NCI-H345 (cell line): ENCODE measurements around the gene SPATA13.
"Not testable (repeated sequence)": the region's sequence is repeated elsewhere in the genome, so short reads cannot be mapped to it uniquely, and the experiment has no call there.

Source experiments
- DNase-seq: peaks from one replicate; lab custom pipeline; 2025; lab: John Stamatoyannopoulos, UW

The SPATA13 gene

GRCh38 chr13:24280720-24281119 lies 120.2 kb downstream of the SPATA13 start:
- DNase-seq = no peak

GRCh38 chr13:24281188-24282008 lies 120.9 kb downstream of the SPATA13 start:
- peak; percentile 59 for DNase-seq

- peak; percentile 65 for DNase-seq
Measured at GRCh38 chr13:24282256-24282655, 121.7 kb downstream of the SPATA13 start.

DNA sequence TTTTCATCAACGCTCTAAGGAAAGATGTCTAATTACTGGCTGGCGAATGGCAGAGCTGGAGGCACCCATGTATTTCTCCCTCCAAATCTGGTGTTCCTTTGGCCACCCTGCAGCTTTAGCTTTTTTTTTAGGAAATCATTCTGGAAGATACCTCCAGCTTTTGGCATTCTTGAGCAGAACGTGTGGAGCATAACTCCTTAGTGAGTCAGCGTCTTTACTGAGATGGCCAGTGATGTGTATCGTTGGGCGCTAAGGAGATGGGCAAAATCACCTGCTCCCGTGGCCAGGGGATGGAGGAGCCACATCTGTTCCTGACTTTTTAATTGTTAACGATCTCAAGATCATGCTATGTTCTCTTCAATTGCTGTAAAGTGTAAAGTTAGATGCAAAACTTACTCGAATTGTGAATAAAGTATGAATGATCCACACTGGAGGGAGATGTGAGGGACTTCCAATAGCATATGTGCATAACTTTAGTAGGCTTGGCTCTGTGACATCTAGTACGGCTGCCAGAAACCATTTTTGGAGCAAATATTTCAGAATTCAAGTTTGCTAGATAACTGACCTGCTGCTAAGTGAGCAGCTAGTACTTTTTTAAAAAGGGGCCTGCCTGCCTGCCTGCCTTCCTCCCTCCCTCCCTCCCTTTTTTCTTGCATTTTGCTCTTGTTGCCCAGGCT lies 124.5 kb downstream of the SPATA13 start:
- DNase-seq = no peak

DNA sequence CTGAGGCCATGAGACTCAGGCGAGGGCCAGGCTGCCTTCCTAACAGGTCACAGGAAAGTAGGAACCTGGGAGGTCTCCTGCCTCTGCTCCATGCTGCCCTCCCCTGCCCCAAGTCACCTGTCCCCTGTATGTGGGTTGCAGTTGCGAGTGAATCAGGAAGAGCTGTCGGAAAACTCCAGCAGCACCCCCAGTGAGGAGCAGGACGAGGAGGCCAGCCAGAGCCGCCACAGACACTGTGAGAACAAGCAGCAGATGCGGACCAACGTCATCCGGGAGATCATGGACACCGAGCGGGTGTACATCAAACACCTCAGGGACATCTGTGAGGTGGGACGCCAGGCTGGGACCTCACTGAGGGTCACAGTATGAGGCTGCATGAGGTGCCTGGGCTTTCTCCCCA lies 126.1 kb downstream of the SPATA13 start:
- DNase-seq = no peak

DNA sequence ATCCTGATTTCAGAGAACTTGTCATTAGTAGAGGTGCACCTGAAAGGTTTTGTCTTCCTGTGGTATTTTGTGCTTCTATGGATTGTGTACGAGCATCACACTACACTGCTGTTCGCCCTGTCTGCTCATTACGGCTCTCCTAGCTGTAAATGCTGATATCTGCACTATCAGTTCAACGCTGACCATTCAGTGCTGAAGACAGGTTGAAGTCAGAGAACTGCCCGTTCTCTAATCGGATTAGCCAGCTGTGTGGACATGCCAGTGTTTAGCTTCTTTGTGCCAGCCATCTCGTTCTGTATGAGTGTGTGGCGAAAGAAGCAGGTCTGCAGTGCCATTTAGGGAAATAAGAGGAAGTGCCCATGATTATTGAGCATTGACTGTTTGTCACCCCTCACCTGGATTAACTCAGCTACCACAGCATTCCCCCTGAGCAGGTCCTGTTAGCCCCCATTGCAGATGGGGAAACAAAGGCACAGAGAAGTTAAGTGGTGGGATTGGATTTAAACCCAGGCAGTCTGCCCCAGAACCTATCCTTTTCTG lies 127.3 kb downstream of the SPATA13 start:
- DNase-seq = no peak

DNA sequence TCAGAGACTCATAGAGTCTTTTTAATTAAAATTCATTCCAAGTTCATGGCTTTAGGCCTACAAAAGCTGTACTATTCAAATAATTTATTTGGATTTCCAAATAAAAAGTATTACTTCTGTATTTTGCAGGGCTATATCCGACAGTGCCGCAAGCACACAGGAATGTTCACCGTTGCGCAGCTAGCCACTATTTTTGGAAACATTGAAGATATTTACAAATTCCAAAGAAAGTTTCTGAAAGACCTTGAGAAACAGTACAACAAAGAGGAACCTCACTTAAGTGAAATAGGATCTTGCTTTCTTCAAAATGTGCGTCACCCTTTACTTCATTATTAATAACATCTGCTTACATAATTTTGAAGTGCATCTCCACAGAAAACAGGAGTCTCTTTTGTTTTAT lies 128.3 kb downstream of the SPATA13 start:
- no peak for DNase-seq

DNA sequence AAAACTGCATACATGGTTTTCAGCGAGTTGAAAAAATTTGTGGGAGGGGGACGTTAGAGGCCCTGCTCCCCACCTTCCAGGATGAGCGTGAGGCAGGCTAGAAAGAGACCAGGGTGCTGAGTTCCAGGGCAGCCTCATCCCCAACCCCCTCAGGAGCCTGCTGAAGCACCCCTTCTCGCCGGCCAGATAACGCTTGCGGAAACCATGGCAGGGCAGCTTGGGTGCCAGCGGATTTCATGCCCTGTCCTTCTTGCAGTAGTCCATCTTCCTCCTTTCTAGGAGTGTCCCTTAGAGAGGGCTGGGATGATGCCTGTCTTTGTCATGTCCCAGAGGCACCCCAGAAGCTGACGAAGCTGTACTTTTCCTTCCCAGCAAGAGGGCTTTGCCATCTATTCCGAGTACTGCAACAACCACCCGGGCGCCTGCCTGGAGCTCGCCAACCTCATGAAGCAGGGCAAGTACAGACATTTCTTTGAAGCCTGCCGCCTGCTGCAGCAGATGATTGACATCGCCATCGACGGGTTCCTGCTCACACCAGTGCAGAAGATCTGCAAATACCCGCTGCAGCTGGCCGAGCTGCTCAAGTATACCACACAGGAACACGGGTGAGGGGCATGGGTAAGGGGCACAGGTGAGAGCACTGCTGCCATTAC lies 129.9 kb downstream of the SPATA13 start:
- no peak for DNase-seq

DNA sequence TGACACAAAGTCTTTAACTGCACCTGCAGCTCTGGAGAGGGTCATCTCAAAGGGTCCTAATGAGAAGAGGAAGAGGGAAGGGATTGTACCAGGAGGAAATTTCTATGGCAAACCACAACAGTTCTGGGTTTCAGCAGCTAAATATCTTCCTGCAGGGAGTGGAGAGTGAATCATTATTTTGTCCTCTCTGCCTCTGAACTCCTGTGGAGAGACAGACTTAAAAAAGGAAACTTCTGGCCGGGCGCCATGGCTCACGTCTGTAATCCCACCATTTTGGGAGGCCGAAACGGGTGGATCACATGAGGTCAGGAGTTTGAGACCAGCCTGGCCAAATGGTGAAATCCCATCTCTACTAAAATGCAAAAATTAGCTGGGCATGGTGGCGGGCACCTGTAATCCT lies 132.0 kb downstream of the SPATA13 start:
- no peak for DNase-seq

GRCh38 chr13:24293746-24294145 lies 133.2 kb downstream of the SPATA13 start:
- DNase-seq = no peak

DNA sequence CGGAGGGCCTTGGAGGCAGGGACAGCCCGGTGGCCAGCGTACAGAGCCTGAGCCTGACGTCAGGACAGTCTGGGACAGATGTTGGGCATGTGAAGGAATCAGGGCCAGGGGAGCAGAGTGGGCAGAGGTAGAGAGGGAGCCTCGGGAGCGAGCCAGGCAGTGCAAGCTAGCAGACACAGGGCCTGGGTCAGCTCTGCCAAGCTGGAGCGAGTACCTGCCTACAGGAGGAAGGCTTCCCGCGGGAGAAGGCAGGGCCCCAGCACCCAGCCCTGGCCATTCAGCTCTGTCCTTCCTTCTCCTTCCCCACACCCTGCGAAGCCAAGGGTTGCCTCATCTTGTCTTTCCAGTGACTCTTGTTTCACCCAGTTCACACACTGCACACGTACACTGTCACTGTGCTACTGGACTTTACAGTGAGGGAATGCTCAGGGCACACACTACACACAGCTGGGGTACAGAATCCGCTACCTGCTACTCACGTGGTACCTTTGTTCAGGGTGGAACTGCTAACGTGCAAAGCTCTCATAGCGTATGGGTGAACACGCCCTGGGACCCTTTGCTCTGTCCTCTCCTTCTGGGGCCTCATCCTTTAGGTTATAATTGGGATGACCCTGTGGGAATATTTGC lies 139.1 kb downstream of the SPATA13 start:
- no peak for DNase-seq

DNA sequence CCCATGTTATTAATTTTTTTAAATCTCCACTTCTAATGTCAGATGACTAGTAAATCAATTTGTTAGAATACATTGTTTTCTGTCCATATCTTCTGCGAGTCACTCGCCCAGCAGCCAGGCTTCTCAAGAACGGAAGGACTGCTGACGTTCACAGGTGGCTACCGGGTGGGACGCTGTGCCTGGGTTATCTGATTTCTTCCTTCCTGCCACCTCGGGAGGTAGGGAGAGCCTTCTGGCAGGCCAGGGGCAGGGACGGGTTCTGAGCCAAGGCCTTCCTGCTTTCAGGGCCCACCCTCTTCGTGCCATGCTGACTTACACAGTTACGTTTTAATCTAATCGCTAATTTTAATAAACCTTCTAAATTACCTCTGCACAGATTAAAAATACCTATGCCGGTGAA lies 140.9 kb downstream of the SPATA13 start:
- DNase-seq = no peak

DNA sequence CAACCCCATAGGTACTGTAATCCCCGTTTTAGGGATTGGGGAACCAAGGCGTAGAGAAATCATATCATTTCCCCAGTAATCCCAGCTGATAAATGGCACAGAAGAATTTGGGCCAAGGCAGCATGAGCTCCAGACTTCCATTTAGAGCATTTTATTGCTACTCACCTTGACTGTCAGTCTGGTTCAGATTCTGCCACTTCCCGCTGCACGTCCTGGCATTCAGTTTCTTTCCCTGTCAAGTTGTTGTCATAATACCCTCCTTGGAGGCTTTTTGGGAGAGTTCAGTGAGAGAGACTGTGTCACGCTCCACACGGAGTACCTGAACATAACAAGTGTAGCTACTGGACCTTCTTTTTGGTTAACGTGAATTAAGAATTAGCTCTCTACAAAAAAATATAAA lies 141.4 kb downstream of the SPATA13 start:
- no peak for DNase-seq

DNA sequence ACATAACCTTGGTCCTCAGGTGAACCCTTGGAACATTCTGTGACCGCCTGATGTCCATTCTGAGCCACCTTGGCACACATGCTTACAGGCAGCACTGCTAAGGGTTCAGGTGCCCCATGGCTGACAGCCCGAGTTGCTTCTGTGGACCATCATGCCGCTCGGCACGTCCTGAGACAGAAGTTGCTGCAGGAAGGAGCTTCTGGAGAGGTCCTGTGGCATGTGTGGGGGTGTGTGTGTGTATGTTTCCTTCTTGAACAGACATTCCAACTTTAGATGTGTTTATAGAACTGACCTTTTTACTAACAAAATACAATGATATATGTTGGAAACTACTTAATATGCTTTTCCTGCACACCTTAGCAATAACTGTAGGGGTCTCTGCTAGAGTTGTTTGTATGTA lies 144.1 kb downstream of the SPATA13 start:
- DNase-seq = no peak

- DNase-seq = no peak
Measured at GRCh38 chr13:24306632-24307031, 146.1 kb downstream of the SPATA13 start.

GRCh38 chr13:24307211-24308067 lies 146.9 kb downstream of the SPATA13 start:
- DNase-seq = no peak

GRCh38 chr13:24308068-24308445 lies 147.5 kb downstream of the SPATA13 start:
- DNase-seq = no peak

GRCh38 chr13:24308488-24309020 lies 148.0 kb downstream of the SPATA13 start:
- no peak for DNase-seq

GRCh38 chr13:24309300-24309699 lies 148.8 kb downstream of the SPATA13 start, which contains the start of gene C1QTNF9:
TSS of gene C1QTNF9 (plus strand) at chr13:24309580. CDS start at chr13:24316004, 6,424 bp downstream.
- DNase-seq = not testable (repeated sequence)

- no peak for DNase-seq
Measured at GRCh38 chr13:24313439-24313838, 152.9 kb downstream of the SPATA13 start.

- not testable (repeated sequence) for DNase-seq
Measured at GRCh38 chr13:24317835-24318234, 157.3 kb downstream of the SPATA13 start.
